ENCODE measurements around the gene MCCC2. TPM values are rescaled to one million over a fixed set of nuclear protein-coding genes. Genes with fewer than 3 reads are reported as not detected.
"Not testable (repeated sequence)": the region's sequence is repeated elsewhere in the genome, so short reads cannot be mapped to it uniquely, and the experiment has no call there.

The MCCC2 gene
- total RNA-seq: 19.8 TPM

DNA sequence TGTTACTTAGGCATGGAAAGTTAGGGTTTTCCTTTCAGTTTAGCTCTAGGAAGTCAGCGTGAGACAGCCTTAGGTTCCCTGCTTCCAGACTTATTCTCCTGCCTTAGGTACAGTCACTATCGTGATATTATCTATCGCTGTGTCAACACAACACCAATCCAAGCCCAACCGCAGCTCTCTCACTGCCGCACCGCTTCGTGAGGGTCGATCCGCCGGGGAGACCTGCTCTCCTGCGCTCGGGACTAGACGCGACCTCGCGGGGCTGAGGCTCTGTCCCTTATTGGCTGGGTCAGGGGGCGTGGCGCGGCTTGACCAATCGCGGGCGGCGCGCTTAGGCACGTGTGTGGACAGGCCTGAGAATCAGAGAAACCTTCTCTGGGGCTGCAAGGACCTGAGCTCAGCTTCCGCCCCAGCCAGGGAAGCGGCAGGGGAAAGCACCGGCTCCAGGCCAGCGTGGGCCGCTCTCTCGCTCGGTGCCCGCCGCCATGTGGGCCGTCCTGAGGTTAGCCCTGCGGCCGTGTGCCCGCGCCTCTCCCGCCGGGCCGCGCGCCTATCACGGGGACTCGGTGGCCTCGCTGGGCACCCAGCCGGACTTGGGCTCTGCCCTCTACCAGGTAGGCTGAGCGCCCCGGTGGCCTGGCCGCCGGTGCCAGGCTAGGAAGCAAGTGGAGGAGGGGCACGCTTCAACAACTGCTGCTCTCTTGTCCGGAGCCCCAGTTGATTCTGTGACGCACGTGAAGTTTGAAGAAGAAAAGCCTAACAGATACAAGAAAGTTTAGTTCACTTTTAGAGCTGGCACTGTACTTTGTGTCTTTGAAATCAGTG is at the start of gene MCCC2:
TSS of gene MCCC2 (plus strand) at position 400 of the 825 bp plus-strand sequence. CDS start at position 486, 86 bp downstream.
- Histone ChIP-seq H3K4me1 (ENCODE audit: control insufficient read depth in 3 of 3, insufficient read depth in 3 of 3, low read length in 3 of 3) (peaks cover 9 to 15% (median 12%) of the 10 kb centered on the region in 3 donors), H3K9me3 (ENCODE audit: control insufficient read depth in 3 of 3, low read length in 3 of 3) (no peaks in the 10 kb centered on the region), H3K36me3 (ENCODE audit: control insufficient read depth in 3 of 3, insufficient read depth in 3 of 3, low read length in 3 of 3) (no peaks in the 10 kb centered on the region), H3K4me3 (ENCODE audit: low read length in 3 of 3) (peak within 1 kb of the TSS; percentile 83 to 91 (median 84)), H3K9ac (ENCODE audit: low read depth in 1 of 3, low read length in 3 of 3) (peak within 1 kb of the TSS; percentile 82 to 92 (median 91)), H3K27ac (ENCODE audit: low read depth, low read length) (peak within 1 kb of the TSS; percentile 81), H3K27me3 (ENCODE audit: control insufficient read depth in 3 of 3, insufficient read depth in 3 of 3, low read length in 3 of 3) (no peaks in the 10 kb centered on the region)

- Histone ChIP-seq H3K9me3 (ENCODE audit: control insufficient read depth in 3 of 3, low read length in 3 of 3) (no peaks in the 10 kb centered on the region), H3K9ac (ENCODE audit: low read depth in 1 of 3, low read length in 3 of 3) (no peak overlapping the region), H3K36me3 (ENCODE audit: control insufficient read depth in 3 of 3, insufficient read depth in 3 of 3, low read length in 3 of 3) (peaks cover 0 to 18% (median 16%) of the 10 kb centered on the region in 3 donors), H3K4me1 (ENCODE audit: control insufficient read depth in 3 of 3, insufficient read depth in 3 of 3, low read length in 3 of 3) (no peaks in the 10 kb centered on the region), H3K4me3 (ENCODE audit: low read length in 3 of 3) (no peak overlapping the region), H3K27ac (ENCODE audit: low read depth, low read length) (no peak overlapping the region), H3K27me3 (ENCODE audit: control insufficient read depth in 3 of 3, insufficient read depth in 3 of 3, low read length in 3 of 3) (no peaks in the 10 kb centered on the region)
Observed at GRCh38 chr5:71537687-71538086, 49.5 kb upstream of the MCCC2 start.

GRCh38 chr5:71550885-71551284 is 36.3 kb upstream of the MCCC2 start:
- peaks cover 18 to 36% (median 32%) of the 10 kb centered on the region in 3 donors for H3K36me3 ChIP-seq (ENCODE audit: control insufficient read depth in 3 of 3, insufficient read depth in 3 of 3, low read length in 3 of 3)
- H3K9ac ChIP-seq (ENCODE audit: low read depth in 1 of 3, low read length in 3 of 3); H3K4me3 ChIP-seq (ENCODE audit: low read length in 3 of 3); H3K9me3 ChIP-seq (ENCODE audit: control insufficient read depth in 3 of 3, low read length in 3 of 3); H3K4me1 ChIP-seq (ENCODE audit: control insufficient read depth in 3 of 3, insufficient read depth in 3 of 3, low read length in 3 of 3); H3K27me3 ChIP-seq (ENCODE audit: control insufficient read depth in 3 of 3, insufficient read depth in 3 of 3, low read length in 3 of 3); H3K27ac ChIP-seq (ENCODE audit: low read depth, low read length): not testable (repeated sequence)

DNA sequence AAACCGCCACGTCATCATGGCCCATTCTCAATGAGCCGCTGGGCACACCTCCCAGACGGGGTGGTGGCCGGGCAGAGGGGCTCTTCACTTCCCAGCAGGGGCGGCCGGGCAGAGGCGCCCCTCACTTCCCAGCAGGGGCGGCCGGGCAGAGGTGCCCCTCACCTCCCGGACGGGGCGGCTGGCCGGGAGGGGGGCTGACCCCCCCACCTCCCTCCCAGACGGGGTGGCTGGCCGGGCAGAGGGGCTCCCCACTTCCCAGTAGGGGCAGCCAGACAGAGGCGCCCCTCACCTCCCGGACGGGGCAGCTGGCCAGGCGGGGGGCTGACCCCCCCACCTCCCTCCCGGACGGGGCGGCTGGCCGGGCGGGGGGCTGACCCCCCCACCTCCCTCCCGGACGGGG is 35.6 kb upstream of the MCCC2 start:
- H3K36me3 ChIP-seq (ENCODE audit: control insufficient read depth in 3 of 3, insufficient read depth in 3 of 3, low read length in 3 of 3): peaks cover 18 to 31% (median 29%) of the 10 kb centered on the region in 3 donors
- H3K9me3 ChIP-seq (ENCODE audit: control insufficient read depth in 3 of 3, low read length in 3 of 3); H3K4me3 ChIP-seq (ENCODE audit: low read length in 3 of 3); H3K27me3 ChIP-seq (ENCODE audit: control insufficient read depth in 3 of 3, insufficient read depth in 3 of 3, low read length in 3 of 3); H3K9ac ChIP-seq (ENCODE audit: low read depth in 1 of 3, low read length in 3 of 3); H3K4me1 ChIP-seq (ENCODE audit: control insufficient read depth in 3 of 3, insufficient read depth in 3 of 3, low read length in 3 of 3); H3K27ac ChIP-seq (ENCODE audit: low read depth, low read length): not testable (repeated sequence)

DNA sequence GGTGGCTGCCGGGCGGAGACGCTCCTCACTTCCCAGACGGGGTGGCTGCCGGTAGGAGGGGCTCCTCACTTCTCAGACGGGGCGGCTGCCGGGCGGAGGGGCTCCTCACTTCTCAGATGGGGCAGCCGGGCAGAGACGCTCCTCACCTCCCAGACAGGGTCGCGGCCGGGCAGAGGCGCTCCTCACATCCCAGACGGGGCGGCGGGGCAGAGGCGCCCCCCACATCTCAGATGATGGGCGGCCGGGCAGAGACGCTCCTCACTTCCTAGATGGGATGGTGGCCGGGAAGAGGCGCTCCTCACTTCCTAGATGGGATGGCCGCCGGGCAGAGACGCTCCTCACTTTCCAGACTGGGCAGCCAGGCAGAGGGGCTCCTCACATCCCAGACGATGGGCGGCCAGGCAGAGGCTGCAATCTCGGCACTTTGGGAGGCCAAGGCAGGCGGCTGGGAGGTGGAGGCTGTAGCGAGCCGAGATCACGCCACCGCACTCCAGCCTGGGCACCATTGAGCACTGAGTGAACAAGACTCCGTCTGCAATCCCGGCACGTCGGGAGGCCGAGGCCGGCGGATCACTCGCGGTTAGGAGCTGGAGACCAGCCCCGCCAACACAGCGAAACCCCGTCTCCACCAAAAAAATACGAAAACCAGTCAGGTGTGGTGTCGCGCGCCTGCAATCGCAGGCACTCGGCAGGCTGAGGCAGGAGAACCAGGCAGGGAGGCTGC is 35.0 kb upstream of the MCCC2 start:
- not testable (repeated sequence) for H3K9me3 ChIP-seq (ENCODE audit: control insufficient read depth in 3 of 3, low read length in 3 of 3); H3K4me3 ChIP-seq (ENCODE audit: low read length in 3 of 3); H3K9ac ChIP-seq (ENCODE audit: low read depth in 1 of 3, low read length in 3 of 3); H3K4me1 ChIP-seq (ENCODE audit: control insufficient read depth in 3 of 3, insufficient read depth in 3 of 3, low read length in 3 of 3); H3K27me3 ChIP-seq (ENCODE audit: control insufficient read depth in 3 of 3, insufficient read depth in 3 of 3, low read length in 3 of 3); H3K27ac ChIP-seq (ENCODE audit: low read depth, low read length)
- H3K36me3 ChIP-seq (ENCODE audit: control insufficient read depth in 3 of 3, insufficient read depth in 3 of 3, low read length in 3 of 3): peaks cover 17 to 33% (median 30%) of the 10 kb centered on the region in 3 donors

DNA sequence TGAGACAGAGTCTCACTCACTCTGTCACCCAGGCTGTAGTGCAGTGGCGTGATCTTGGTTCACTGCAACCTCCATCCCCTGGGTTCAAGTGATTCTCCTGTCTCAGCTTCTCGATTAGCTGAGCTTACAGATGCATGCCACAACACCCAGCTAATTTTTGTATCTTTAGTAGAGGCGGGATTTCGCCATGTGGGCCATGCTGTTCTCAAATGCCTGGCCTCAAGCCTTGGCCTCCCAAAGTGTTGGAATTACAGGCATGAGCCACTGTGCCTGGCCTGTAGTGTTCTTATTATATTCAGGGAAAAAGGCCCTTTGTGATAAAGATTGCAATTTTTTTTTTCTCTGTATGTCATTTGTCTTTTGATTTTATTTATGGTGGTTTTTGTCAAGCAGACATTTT is 24.0 kb upstream of the MCCC2 start:
- no peaks in the 10 kb centered on the region for H3K27me3 ChIP-seq (ENCODE audit: control insufficient read depth in 3 of 3, insufficient read depth in 3 of 3, low read length in 3 of 3)
- no peak overlapping the region for H3K4me3 ChIP-seq (ENCODE audit: low read length in 3 of 3)
- H3K27ac ChIP-seq (ENCODE audit: low read depth, low read length): no peak overlapping the region
- no peaks in the 10 kb centered on the region for H3K4me1 ChIP-seq (ENCODE audit: control insufficient read depth in 3 of 3, insufficient read depth in 3 of 3, low read length in 3 of 3)
- H3K36me3 ChIP-seq (ENCODE audit: control insufficient read depth in 3 of 3, insufficient read depth in 3 of 3, low read length in 3 of 3): peaks cover 18 to 41% (median 39%) of the 10 kb centered on the region in 3 donors
- no peaks in the 10 kb centered on the region for H3K9me3 ChIP-seq (ENCODE audit: control insufficient read depth in 3 of 3, low read length in 3 of 3)
- H3K9ac ChIP-seq (ENCODE audit: low read depth in 1 of 3, low read length in 3 of 3): no peak overlapping the region

DNA sequence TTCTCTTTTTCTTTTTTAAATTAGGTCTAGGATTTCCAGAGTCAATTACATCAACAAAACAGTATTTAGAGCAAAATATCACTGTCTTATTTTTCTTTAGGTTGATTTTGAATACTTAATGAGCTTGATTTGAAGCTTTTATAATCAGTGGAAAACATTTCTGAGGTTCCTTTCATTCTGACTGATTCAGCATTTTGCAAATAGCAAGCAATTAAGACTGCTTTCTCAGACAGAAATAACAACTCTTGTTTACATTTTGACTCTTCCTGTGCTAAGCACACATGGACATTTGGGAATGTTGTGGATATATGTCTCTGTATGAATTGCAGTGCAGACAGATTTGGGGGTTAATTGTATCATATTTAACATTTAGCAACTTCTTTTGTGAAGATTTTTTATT is 22.2 kb upstream of the MCCC2 start:
- H3K4me3 ChIP-seq (ENCODE audit: low read length in 3 of 3): no peak overlapping the region
- no peaks in the 10 kb centered on the region for H3K27me3 ChIP-seq (ENCODE audit: control insufficient read depth in 3 of 3, insufficient read depth in 3 of 3, low read length in 3 of 3)
- H3K27ac ChIP-seq (ENCODE audit: low read depth, low read length): no peak overlapping the region
- peaks cover 20 to 41% (median 37%) of the 10 kb centered on the region in 3 donors for H3K36me3 ChIP-seq (ENCODE audit: control insufficient read depth in 3 of 3, insufficient read depth in 3 of 3, low read length in 3 of 3)
- H3K9me3 ChIP-seq (ENCODE audit: control insufficient read depth in 3 of 3, low read length in 3 of 3): no peaks in the 10 kb centered on the region
- no peak overlapping the region for H3K9ac ChIP-seq (ENCODE audit: low read depth in 1 of 3, low read length in 3 of 3)
- H3K4me1 ChIP-seq (ENCODE audit: control insufficient read depth in 3 of 3, insufficient read depth in 3 of 3, low read length in 3 of 3): no peaks in the 10 kb centered on the region

GRCh38 chr5:71569748-71570509 is 17.2 kb upstream of the MCCC2 start:
- Histone ChIP-seq H3K9me3 (ENCODE audit: control insufficient read depth in 3 of 3, low read length in 3 of 3) (no peaks in the 10 kb centered on the region), H3K9ac (ENCODE audit: low read depth in 1 of 3, low read length in 3 of 3) (no peak overlapping the region), H3K27ac (ENCODE audit: low read depth, low read length) (no peak overlapping the region), H3K4me3 (ENCODE audit: low read length in 3 of 3) (no peak overlapping the region), H3K36me3 (ENCODE audit: control insufficient read depth in 3 of 3, insufficient read depth in 3 of 3, low read length in 3 of 3) (peaks cover 9 to 11% (median 10%) of the 10 kb centered on the region in 3 donors), H3K4me1 (ENCODE audit: control insufficient read depth in 3 of 3, insufficient read depth in 3 of 3, low read length in 3 of 3) (no peaks in the 10 kb centered on the region), H3K27me3 (ENCODE audit: control insufficient read depth in 3 of 3, insufficient read depth in 3 of 3, low read length in 3 of 3) (no peaks in the 10 kb centered on the region)

DNA sequence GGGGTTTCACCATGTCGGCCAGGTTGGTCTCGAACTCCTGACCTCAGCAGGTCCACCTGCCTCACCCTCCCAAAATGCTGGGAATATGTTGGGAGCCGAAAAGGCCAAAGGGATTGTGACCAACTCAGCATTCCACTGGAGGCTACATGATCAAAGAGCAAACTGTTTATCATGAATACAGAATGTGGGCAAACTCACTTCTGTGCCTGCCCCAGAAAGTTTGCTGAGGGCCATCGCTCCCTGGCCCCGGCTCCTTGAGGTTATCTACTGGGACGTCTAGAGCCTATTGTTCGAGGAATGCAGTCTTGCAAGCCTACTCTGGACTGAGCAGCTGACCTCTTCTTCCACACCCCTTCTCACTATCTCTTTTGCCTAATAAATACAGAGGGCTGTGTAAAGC is 15.3 kb upstream of the MCCC2 start:
- H3K27ac ChIP-seq (ENCODE audit: low read depth, low read length); H3K4me1 ChIP-seq (ENCODE audit: control insufficient read depth in 3 of 3, insufficient read depth in 3 of 3, low read length in 3 of 3); H3K36me3 ChIP-seq (ENCODE audit: control insufficient read depth in 3 of 3, insufficient read depth in 3 of 3, low read length in 3 of 3); H3K4me3 ChIP-seq (ENCODE audit: low read length in 3 of 3); H3K9me3 ChIP-seq (ENCODE audit: control insufficient read depth in 3 of 3, low read length in 3 of 3); H3K27me3 ChIP-seq (ENCODE audit: control insufficient read depth in 3 of 3, insufficient read depth in 3 of 3, low read length in 3 of 3); H3K9ac ChIP-seq (ENCODE audit: low read depth in 1 of 3, low read length in 3 of 3): not testable (repeated sequence)

Data from skeletal muscle tissue (tissue), 4 donors.